Measurements from ENCODE around the gene MELTF. TPM values are rescaled to one million over a fixed set of nuclear protein-coding genes. Genes with fewer than 3 reads are reported as not detected.

Gene MELTF
- total and polyA plus RNA-seq, 2 of the 13 experiments (the other 11 are each of a cell fraction or from before 2014, with no cell fraction given) = 3.2 to 7.5 TPM

- TF ChIP-seq MYNN (CRISPR knock-in tag; IDR thresholded peaks at IDR 0.05; ENCODE audit: low read depth) = no peak
- TF ChIP-seq ZNF816 (CRISPR knock-in tag; IDR thresholded peaks at IDR 0.05; ENCODE audit: borderline replicate concordance) = peak; percentile 53; the same call in 1 of the 2 replicates
- TF ChIP-seq ZEB1 (IDR thresholded peaks at IDR 0.05; ENCODE audit: insufficient replicate concordance, low read depth) = peak; percentile 68
- no peak for TF ChIP-seq NR2C2 (CRISPR knock-in tag; IDR thresholded peaks at IDR 0.05; ENCODE audit: borderline replicate concordance)
- no peak for TF ChIP-seq NFE2L2 (IDR thresholded peaks at IDR 0.05; ENCODE audit: low read length)
- no peak for TF ChIP-seq SMAD9 (CRISPR knock-in tag; IDR thresholded peaks at IDR 0.05)
- TF ChIP-seq RNF219 (CRISPR knock-in tag; IDR thresholded peaks at IDR 0.05) = no peak
- no peak for TF ChIP-seq RAD51 (IDR thresholded peaks at IDR 0.05; ENCODE audit: borderline replicate concordance)
- peak; percentile 60; the same call in 1 of the 2 replicates for TF ChIP-seq ZNF710 (CRISPR knock-in tag; IDR thresholded peaks at IDR 0.05; ENCODE audit: borderline replicate concordance)
- no peak for TF ChIP-seq ZNF784 (CRISPR knock-in tag; IDR thresholded peaks at IDR 0.05; ENCODE audit: borderline replicate concordance)
- TF ChIP-seq MYC (CRISPR knock-in tag; IDR thresholded peaks at IDR 0.05; ENCODE audit: borderline replicate concordance) = no peak
- TF ChIP-seq NFYB (CRISPR knock-in tag; IDR thresholded peaks at IDR 0.05) = no peak
- TF ChIP-seq PHB2 (IDR thresholded peaks at IDR 0.05; ENCODE audit: partially characterized antibody) = no peak
- TF ChIP-seq ZNF501 (CRISPR knock-in tag; IDR thresholded peaks at IDR 0.05) = peak; percentile 69
- TF ChIP-seq RBM39 (IDR thresholded peaks at IDR 0.05; ENCODE audit: low read depth, low read length, poor library complexity, severe bottlenecking) = no peak
- TF ChIP-seq ZNF7 (CRISPR knock-in tag; IDR thresholded peaks at IDR 0.05) = no peak
- no peak for TF ChIP-seq SNAPC4 (CRISPR knock-in tag; IDR thresholded peaks at IDR 0.05)
- no peak for TF ChIP-seq ZNF879 (CRISPR knock-in tag; IDR thresholded peaks at IDR 0.05)
- TF ChIP-seq ZBTB8A (CRISPR knock-in tag; IDR thresholded peaks at IDR 0.05; ENCODE audit: borderline replicate concordance, low read depth) = no peak
These were observed 67.3 kb downstream of the MELTF start (continued) for GRCh38 chr3:196962108-196962929.

Measured in HepG2 (cell line).